D721Med (cell line): ENCODE results near the gene PAK2.

Experiments
- DNase-seq: peaks from one replicate; pipeline ENCODE4 v3.0.0; 2011; ENCODE audit warnings: low spot score; ENCODE audit not compliant: insufficient read length
- FAIRE-seq: peaks from 2 replicates; lab custom pipeline; 2011; peaks lifted over from hg19 to GRCh38; lab: Jason Lieb, UNC
- CTCF ChIP-seq: IDR thresholded peaks from 2 replicates; pipeline ENCODE4 v1.5.1; 2012; ENCODE audit warnings: mild to moderate bottlenecking, control low read depth; ENCODE audit not compliant: insufficient read depth; ENCODE audit errors: missing control alignments

The PAK2 gene

GRCh38 chr3:196754091-196754981, 14.7 kb downstream of the PAK2 start:
- DNase-seq (no peak), FAIRE-seq (no peak)
- TF ChIP-seq CTCF, result no peak

- TF ChIP-seq CTCF, result no peak
- DNase-seq (no peak), FAIRE-seq (no peak)
Measured at GRCh38 chr3:196756732-196757131, 17.1 kb downstream of the PAK2 start.

- DNase-seq (no peak), FAIRE-seq (no peak)
- no peak for TF ChIP-seq CTCF
Measured at GRCh38 chr3:196757876-196758739, 18.5 kb downstream of the PAK2 start.

- DNase-seq (no peak), FAIRE-seq (no peak)
- no peak for TF ChIP-seq CTCF
Measured at GRCh38 chr3:196763179-196763578, 23.5 kb downstream of the PAK2 start.

GRCh38 chr3:196765454-196765853, 25.8 kb downstream of the PAK2 start:
- TF ChIP-seq CTCF, result no peak
- DNase-seq (no peak), FAIRE-seq (no peak)

GRCh38 chr3:196771067-196771466, 31.4 kb downstream of the PAK2 start:
- DNase-seq (no peak), FAIRE-seq (no peak)
- no peak for TF ChIP-seq CTCF
